ENCODE results near the gene MED13L. TPM values are rescaled to one million over a fixed set of nuclear protein-coding genes. Genes with fewer than 3 reads are reported as not detected.
A peak's percentile ranks its signal among the peaks of the same experiment; 100 is the strongest.

Gene MED13L
- total RNA-seq, 2 experiments from 2014 or later = 42.4 to 46.0 TPM

- peaks cover 56% of the 10 kb centered on the region for H3K4me1 Mint-ChIP-seq (ENCODE audit: low read depth)
- no peaks in the 10 kb centered on the region for H3K9me3 Mint-ChIP-seq
Measured at GRCh38 chr12:116199160-116199706, 78.3 kb downstream of the MED13L start.

GRCh38 chr12:116196752-116197718 is 80.5 kb downstream of the MED13L start:
- no peaks in the 10 kb centered on the region for H3K36me3 Mint-ChIP-seq (ENCODE audit: low read depth)
- no peaks in the 10 kb centered on the region for H3K27me3 Mint-ChIP-seq (ENCODE audit: low read depth)
- intact Hi-C loops (cut with micrococcal nuclease) = loop anchor here (5.0 kb wide), 1 partner anchor 475 kb away; no protein-coding TSS in a partner anchor
- H3K27ac Mint-ChIP-seq = no peak overlapping the region
- H3K4me1 Mint-ChIP-seq (ENCODE audit: low read depth) = peaks cover 60% of the 10 kb centered on the region
- CTCF ChIA-PET = no interaction called here
- no peak for DNase-seq
- H3K4me3 Mint-ChIP-seq = no peak overlapping the region
- H3K9me3 Mint-ChIP-seq = no peaks in the 10 kb centered on the region

More at GRCh38 chr12:116199160-116199706, 78.3 kb downstream of the MED13L start:
- H3K36me3 Mint-ChIP-seq (ENCODE audit: low read depth) = peaks cover under 1% of the 10 kb centered on the region
- CTCF ChIA-PET = interaction anchor here (0.6 kb wide), 1 partner anchor 20 kb away, joined by 3 read pairs; no protein-coding TSS in a partner anchor
- no peak overlapping the region for H3K27ac Mint-ChIP-seq
- H3K4me3 Mint-ChIP-seq = no peak overlapping the region
- no peak for DNase-seq
- H3K27me3 Mint-ChIP-seq (ENCODE audit: low read depth) = no peaks in the 10 kb centered on the region
- intact Hi-C loops (cut with micrococcal nuclease) = loop anchor here (5.0 kb wide), 1 partner anchor 473 kb away; no protein-coding TSS in a partner anchor

GRCh38 chr12:116196226-116196625 is 81.3 kb downstream of the MED13L start:
- Mint-ChIP-seq H3K27me3 (ENCODE audit: low read depth) (no peaks in the 10 kb centered on the region), H3K9me3 (no peaks in the 10 kb centered on the region), H3K36me3 (ENCODE audit: low read depth) (no peaks in the 10 kb centered on the region), H3K4me3 (no peak overlapping the region), H3K27ac (no peak overlapping the region), H3K4me1 (ENCODE audit: low read depth) (peaks cover 57% of the 10 kb centered on the region)
- intact Hi-C loops (cut with micrococcal nuclease) = loop anchor here (5.0 kb wide), 1 partner anchor 476 kb away; no protein-coding TSS in a partner anchor
- DNase-seq = no peak
- CTCF ChIA-PET = interaction anchor here (1.0 kb wide), 2 partner anchors 13 to 40 kb away, joined by 3 to 6 read pairs; no protein-coding TSS in a partner anchor

GRCh38 chr12:116194935-116195431 is 82.5 kb downstream of the MED13L start:
- no peak overlapping the region for H3K4me3 Mint-ChIP-seq

GRCh38 chr12:116189692-116190091 is 87.8 kb downstream of the MED13L start:
- intact Hi-C loops (cut with micrococcal nuclease) = no loop called here
- Mint-ChIP-seq H3K4me1 (ENCODE audit: low read depth) (peaks cover 64% of the 10 kb centered on the region), H3K36me3 (ENCODE audit: low read depth) (peaks cover 1% of the 10 kb centered on the region), H3K9me3 (no peaks in the 10 kb centered on the region), H3K4me3 (no peak overlapping the region), H3K27me3 (ENCODE audit: low read depth) (no peaks in the 10 kb centered on the region), H3K27ac (no peak overlapping the region)
- no peak for DNase-seq
- CTCF ChIA-PET = no interaction called here

More at GRCh38 chr12:116194935-116195431, 82.5 kb downstream of the MED13L start:
- peaks cover 1% of the 10 kb centered on the region for H3K36me3 Mint-ChIP-seq (ENCODE audit: low read depth)
- intact Hi-C loops (cut with micrococcal nuclease) = loop anchor here (1.0 to 5.0 kb wide), 5 partner anchors 54 to 477 kb away; no protein-coding TSS in a partner anchor
- DNase-seq = peak; percentile 87
- no peaks in the 10 kb centered on the region for H3K9me3 Mint-ChIP-seq
- H3K27me3 Mint-ChIP-seq (ENCODE audit: low read depth) = no peaks in the 10 kb centered on the region
- H3K27ac Mint-ChIP-seq = no peak overlapping the region
- H3K4me1 Mint-ChIP-seq (ENCODE audit: low read depth) = peaks cover 53% of the 10 kb centered on the region
- CTCF ChIA-PET = interaction anchor here (0.6 to 3.2 kb wide), 11 partner anchors 10 to 198 kb away, joined by 3 to 12 read pairs (median 4); no protein-coding TSS in a partner anchor

GRCh38 chr12:116188581-116188980 is 88.9 kb downstream of the MED13L start:
- intact Hi-C loops (cut with micrococcal nuclease) = no loop called here
- no peaks in the 10 kb centered on the region for H3K9me3 Mint-ChIP-seq
- no peak overlapping the region for H3K4me3 Mint-ChIP-seq
- DNase-seq = no peak
- H3K4me1 Mint-ChIP-seq (ENCODE audit: low read depth) = peaks cover 65% of the 10 kb centered on the region
- H3K36me3 Mint-ChIP-seq (ENCODE audit: low read depth) = peaks cover 1% of the 10 kb centered on the region
- H3K27ac Mint-ChIP-seq = no peak overlapping the region
- H3K27me3 Mint-ChIP-seq (ENCODE audit: low read depth) = no peaks in the 10 kb centered on the region
- CTCF ChIA-PET = no interaction called here

- H3K4me3 Mint-ChIP-seq = no peak overlapping the region
- no peak for DNase-seq
- intact Hi-C loops (cut with micrococcal nuclease) = no loop called here
- H3K27ac Mint-ChIP-seq = no peak overlapping the region
- no peaks in the 10 kb centered on the region for H3K27me3 Mint-ChIP-seq (ENCODE audit: low read depth)
- peaks cover 1% of the 10 kb centered on the region for H3K36me3 Mint-ChIP-seq (ENCODE audit: low read depth)
- CTCF ChIA-PET = interaction anchor here (0.6 to 0.8 kb wide), 4 partner anchors 10 to 84 kb away, joined by 3 to 5 read pairs (median 4); no protein-coding TSS in a partner anchor
- no peaks in the 10 kb centered on the region for H3K9me3 Mint-ChIP-seq
- peaks cover 70% of the 10 kb centered on the region for H3K4me1 Mint-ChIP-seq (ENCODE audit: low read depth)
Measured at GRCh38 chr12:116187151-116187511, 90.4 kb downstream of the MED13L start.

- Mint-ChIP-seq H3K9me3 (no peaks in the 10 kb centered on the region), H3K4me1 (ENCODE audit: low read depth) (peaks cover 72% of the 10 kb centered on the region), H3K27me3 (ENCODE audit: low read depth) (no peaks in the 10 kb centered on the region), H3K27ac (no peak overlapping the region), H3K36me3 (ENCODE audit: low read depth) (peaks cover 1% of the 10 kb centered on the region), H3K4me3 (no peak overlapping the region)
- DNase-seq = no peak
- CTCF ChIA-PET = interaction anchor here (0.6 kb wide), 3 partner anchors 10 to 84 kb away, joined by 3 to 5 read pairs (median 4); no protein-coding TSS in a partner anchor
- intact Hi-C loops (cut with micrococcal nuclease) = no loop called here
Measured at GRCh38 chr12:116186482-116187150, 90.9 kb downstream of the MED13L start.

GRCh38 chr12:116184763-116185162 is 92.7 kb downstream of the MED13L start:
- H3K36me3 Mint-ChIP-seq (ENCODE audit: low read depth) = no peaks in the 10 kb centered on the region
- intact Hi-C loops (cut with micrococcal nuclease) = no loop called here
- no peaks in the 10 kb centered on the region for H3K27me3 Mint-ChIP-seq (ENCODE audit: low read depth)
- peaks cover 70% of the 10 kb centered on the region for H3K4me1 Mint-ChIP-seq (ENCODE audit: low read depth)
- no peaks in the 10 kb centered on the region for H3K9me3 Mint-ChIP-seq
- H3K4me3 Mint-ChIP-seq = no peak overlapping the region
- CTCF ChIA-PET = no interaction called here
- DNase-seq = no peak
- H3K27ac Mint-ChIP-seq = no peak overlapping the region

- Mint-ChIP-seq H3K4me3 (no peak overlapping the region), H3K9me3 (no peaks in the 10 kb centered on the region), H3K36me3 (ENCODE audit: low read depth) (no peaks in the 10 kb centered on the region), H3K27ac (no peak overlapping the region), H3K4me1 (ENCODE audit: low read depth) (peaks cover 60% of the 10 kb centered on the region), H3K27me3 (ENCODE audit: low read depth) (no peaks in the 10 kb centered on the region)
- intact Hi-C loops (cut with micrococcal nuclease) = no loop called here
- no peak for DNase-seq
- CTCF ChIA-PET = interaction anchor here (0.7 to 1.4 kb wide), 3 partner anchors 9 to 12 kb away, joined by 3 to 6 read pairs (median 3); no protein-coding TSS in a partner anchor
Measured at GRCh38 chr12:116183741-116184141, 93.8 kb downstream of the MED13L start.

GRCh38 chr12:116182359-116183063 is 95.0 kb downstream of the MED13L start:
- CTCF ChIA-PET = interaction anchor here (0.7 to 1.4 kb wide), 2 partner anchors 13 to 89 kb away, joined by 3 to 6 read pairs; no protein-coding TSS in a partner anchor
- intact Hi-C loops (cut with micrococcal nuclease) = loop anchor here (1.0 kb wide), 1 partner anchor 10 kb away; no protein-coding TSS in a partner anchor
- H3K4me1 Mint-ChIP-seq (ENCODE audit: low read depth) = peaks cover 51% of the 10 kb centered on the region
- no peaks in the 10 kb centered on the region for H3K27me3 Mint-ChIP-seq (ENCODE audit: low read depth)
- no peaks in the 10 kb centered on the region for H3K36me3 Mint-ChIP-seq (ENCODE audit: low read depth)
- DNase-seq = no peak
- no peaks in the 10 kb centered on the region for H3K9me3 Mint-ChIP-seq
- H3K27ac Mint-ChIP-seq = no peak overlapping the region
- no peak overlapping the region for H3K4me3 Mint-ChIP-seq
